Activated B cell treated with CpG ODN at 0.5 μM for 24 hours (primary cell): Measurements from ENCODE around the gene HNRNPH3. TPM values are rescaled to one million over a fixed set of nuclear protein-coding genes. Genes with fewer than 3 reads are reported as not detected.

ENCODE experiments used
- ATAC-seq: fragments of 200-7000 bp; cut with Tn5 transposase; one replicate; pipeline ENCODE4 v1.10.0; 2021; ENCODE audit warnings: low read depth, mild to moderate bottlenecking, moderate library complexity
- CTCF ChIA-PET: fragments of 350-600 bp; sonication (Branson Sonifier 250); formaldehyde crosslinking; loops from one replicate; lab custom pipeline; 2021; ENCODE audit warnings: antibody characterized with exemption; lab: Charles Lee
- POLR2A ChIA-PET: fragments of 350-600 bp; sonication (Branson Sonifier 250); formaldehyde crosslinking; loops from one replicate; lab custom pipeline; 2021; ENCODE audit warnings: antibody characterized with exemption; lab: Charles Lee
- DNase-seq: peaks from one replicate; pipeline ENCODE4 v3.0.0; 2022
- H3K27ac Mint-ChIP-seq: one replicate; pipeline ENCODE4 v1.8.0; 2020; ENCODE audit warnings: mixed read lengths
- H3K27me3 Mint-ChIP-seq: one replicate; pipeline ENCODE4 v1.8.0; 2021; ENCODE audit warnings: mixed read lengths
- H3K36me3 Mint-ChIP-seq: one replicate; pipeline ENCODE4 v1.8.0; 2021; ENCODE audit warnings: low read depth, mixed read lengths
- H3K4me1 Mint-ChIP-seq: one replicate; pipeline ENCODE4 v1.8.0; 2021; ENCODE audit warnings: mixed read lengths
- H3K4me3 Mint-ChIP-seq: one replicate; pipeline ENCODE4 v1.8.0; 2020; ENCODE audit warnings: mild to moderate bottlenecking, mixed read lengths
- H3K9me3 Mint-ChIP-seq: one replicate; pipeline ENCODE4 v1.8.0; 2020; ENCODE audit warnings: mixed read lengths
- CTCF ChIP-seq: fragments of 200-600 bp; IDR thresholded peaks from one replicate; pipeline ENCODE4 v1.8.0; 2022; ENCODE audit warnings: antibody characterized with exemption, mild to moderate bottlenecking
- intact Hi-C: fragments of 100-400 bp; cut with micrococcal nuclease; formaldehyde crosslinking; loops from one replicate; pipeline ENCODE4 v1.15.1; 2024
- total RNA-seq: library from RNA; stranded (reverse); gene quantifications from 2 replicates; pipeline ENCODE4 v1.2.3, GENCODE V29; 2022

The HNRNPH3 gene
- total RNA-seq, 1 donor from 2014 or later: 113 TPM

DNA sequence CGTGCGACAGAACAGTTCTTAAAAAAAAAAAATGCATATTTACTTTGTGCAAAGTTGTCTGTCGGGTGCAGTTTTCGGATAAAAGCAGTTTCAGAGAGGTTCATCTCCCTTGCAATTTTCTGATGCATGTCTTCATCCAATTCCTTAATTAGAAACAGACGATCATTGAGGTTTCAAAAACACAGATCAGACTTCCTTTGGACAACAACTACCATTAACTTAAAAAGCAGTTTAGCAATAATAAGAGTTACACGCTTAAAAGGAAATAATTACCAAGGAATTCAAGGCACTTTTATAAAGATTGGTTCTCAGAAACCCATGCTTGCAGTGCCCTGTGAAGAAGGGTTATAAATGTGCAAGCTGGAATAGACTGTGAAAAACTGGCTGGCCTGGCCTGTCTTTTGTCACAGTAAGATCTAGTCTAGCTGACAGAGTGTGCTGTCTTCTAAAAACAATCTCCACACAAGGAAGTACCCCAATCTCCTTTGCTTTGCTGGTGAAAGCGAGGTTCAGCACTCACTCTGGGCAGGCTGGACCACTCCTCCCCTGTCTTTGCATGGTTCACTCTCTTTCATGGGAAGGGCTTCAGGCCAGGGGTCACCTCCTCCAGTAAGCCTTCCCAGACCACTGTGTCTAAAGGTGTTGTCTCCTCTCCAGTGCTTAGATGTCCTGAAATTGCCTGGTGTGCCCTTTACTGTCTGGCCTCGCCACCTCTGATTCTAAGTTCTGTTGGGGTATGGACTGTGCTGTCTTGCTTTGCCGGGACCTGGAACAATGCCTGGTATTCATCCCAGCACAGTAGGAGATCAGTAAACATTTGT lies 34.8 kb upstream of the HNRNPH3 start:
- intact Hi-C loops: no loop called here
- peaks cover 37% of the 10 kb centered on the region for H3K4me1 Mint-ChIP-seq
- no peak overlapping the region for H3K4me3 Mint-ChIP-seq
- ATAC-seq (no peak), DNase-seq (no peak)
- H3K36me3 Mint-ChIP-seq: no peaks in the 10 kb centered on the region
- H3K27ac Mint-ChIP-seq: no peak overlapping the region
- no peak for TF ChIP-seq CTCF
- ChIA-PET CTCF (no interaction called here), POLR2A (no interaction called here)
- no peaks in the 10 kb centered on the region for H3K27me3 Mint-ChIP-seq
- no peaks in the 10 kb centered on the region for H3K9me3 Mint-ChIP-seq

GRCh38 chr10:68301301-68301700 lies 30.6 kb upstream of the HNRNPH3 start:
- CTCF ChIA-PET: interaction anchor here (0.6 to 5.8 kb wide), 17 partner anchors 9 to 635 kb away, joined by 3 to 164 read pairs (median 6); partner anchors contain the start of genes ATOH7, HNRNPH3 and PBLD
- Mint-ChIP-seq H3K27ac (peak overlapping the region; percentile 90), H3K27me3 (no peaks in the 10 kb centered on the region)

GRCh38 chr10:68301790-68302502 lies 29.9 kb upstream of the HNRNPH3 start:
- ChIA-PET POLR2A (interaction anchor here (0.6 to 3.6 kb wide), 7 partner anchors 30 to 537 kb away, joined by 3 to 25 read pairs (median 5); partner anchors contain the start of gene HNRNPH3), CTCF (interaction anchor here (0.6 to 5.8 kb wide), 18 partner anchors 8 to 635 kb away, joined by 3 to 164 read pairs (median 6); partner anchors contain the start of genes ATOH7, HNRNPH3 and PBLD)
- H3K4me1 Mint-ChIP-seq: peaks cover 31% of the 10 kb centered on the region
- no peaks in the 10 kb centered on the region for H3K9me3 Mint-ChIP-seq
- ATAC-seq (peak; percentile 62), DNase-seq (no peak)
- no peak for TF ChIP-seq CTCF
- no peaks in the 10 kb centered on the region for H3K27me3 Mint-ChIP-seq
- H3K27ac Mint-ChIP-seq: peak overlapping the region; percentile 90
- intact Hi-C loops: loop anchor here (1.0 to 5.0 kb wide), 7 partner anchors 70 to 635 kb away; partner anchors contain the start of genes ATOH7, CTNNA3 and HERC4
- H3K4me3 Mint-ChIP-seq: no peak overlapping the region
- H3K36me3 Mint-ChIP-seq: no peaks in the 10 kb centered on the region

More at GRCh38 chr10:68301301-68301700, 30.6 kb upstream of the HNRNPH3 start:
- no peaks in the 10 kb centered on the region for H3K36me3 Mint-ChIP-seq
- DNase-seq (no peak), ATAC-seq (no peak)
- no peaks in the 10 kb centered on the region for H3K9me3 Mint-ChIP-seq
- POLR2A ChIA-PET: interaction anchor here (0.7 to 3.6 kb wide), 9 partner anchors 29 to 536 kb away, joined by 3 to 25 read pairs (median 4); partner anchors contain the start of gene HNRNPH3
- intact Hi-C loops: loop anchor here (2.0 to 5.0 kb wide), 3 partner anchors 69 to 634 kb away; partner anchors contain the start of genes ATOH7 and HERC4
- H3K4me1 Mint-ChIP-seq: peaks cover 37% of the 10 kb centered on the region
- no peak overlapping the region for H3K4me3 Mint-ChIP-seq
- TF ChIP-seq CTCF: no peak

DNA sequence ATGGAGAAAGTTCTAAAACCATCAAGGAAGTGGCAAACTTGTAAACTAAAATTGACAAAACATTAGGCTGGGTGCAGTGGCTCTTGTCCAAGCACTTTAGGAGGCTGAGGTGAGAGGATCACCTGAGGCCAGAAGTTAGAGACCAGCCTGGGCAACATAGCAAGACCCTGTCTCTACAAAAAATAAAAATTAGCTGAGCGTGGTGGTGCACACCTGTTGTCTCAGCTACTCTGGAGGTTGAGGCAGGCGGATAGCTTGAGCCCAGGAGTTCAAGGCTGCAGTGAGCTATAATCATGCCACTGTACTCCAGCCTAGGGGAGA lies 29.4 kb upstream of the HNRNPH3 start:
- Mint-ChIP-seq H3K4me1 (peaks cover 29% of the 10 kb centered on the region), H3K36me3 (no peaks in the 10 kb centered on the region), H3K4me3 (no peak overlapping the region), H3K27me3 (no peaks in the 10 kb centered on the region), H3K9me3 (no peaks in the 10 kb centered on the region), H3K27ac (no peak overlapping the region)
- intact Hi-C loops: loop anchor here (1.0 to 5.0 kb wide), 6 partner anchors 70 to 635 kb away; partner anchors contain the start of genes ATOH7 and CTNNA3
- DNase-seq: no peak
- POLR2A ChIA-PET: interaction anchor here (0.6 to 3.6 kb wide), 5 partner anchors 29 to 1032 kb away, joined by 3 to 25 read pairs (median 4); partner anchors contain the start of gene HNRNPH3
- ATAC-seq: no peak
- TF ChIP-seq CTCF: no peak
- CTCF ChIA-PET: interaction anchor here (0.6 to 5.8 kb wide), 13 partner anchors 10 to 517 kb away, joined by 3 to 164 read pairs (median 8); partner anchors contain the start of genes ATOH7 and PBLD
